ENCODE measurements around the gene VCL.
"Not testable (repeated sequence)": the region's sequence is repeated elsewhere in the genome, so short reads cannot be mapped to it uniquely, and the experiment has no call there.

The VCL gene

DNA sequence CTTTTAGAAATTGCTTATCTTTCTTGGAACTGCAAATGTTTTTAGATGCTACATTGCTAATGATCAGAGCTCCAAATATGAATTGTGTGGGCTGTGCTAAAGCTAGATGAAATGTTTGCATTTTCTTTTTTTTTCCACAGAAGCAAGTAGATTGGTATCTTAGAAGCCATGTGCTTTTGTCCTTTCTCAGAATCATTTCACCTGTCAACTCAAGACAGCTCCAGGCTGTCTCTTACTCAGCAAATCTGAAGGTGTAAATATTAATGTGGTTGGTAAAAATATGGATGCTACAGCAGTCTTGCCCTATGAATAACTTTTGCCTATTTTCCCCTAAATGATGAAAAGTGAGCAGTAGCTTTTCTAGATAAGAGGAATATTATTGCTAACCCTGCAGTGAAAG is 111.5 kb downstream of the VCL start:
- DNase-seq (ENCODE audit: low read depth), result no peak

DNA sequence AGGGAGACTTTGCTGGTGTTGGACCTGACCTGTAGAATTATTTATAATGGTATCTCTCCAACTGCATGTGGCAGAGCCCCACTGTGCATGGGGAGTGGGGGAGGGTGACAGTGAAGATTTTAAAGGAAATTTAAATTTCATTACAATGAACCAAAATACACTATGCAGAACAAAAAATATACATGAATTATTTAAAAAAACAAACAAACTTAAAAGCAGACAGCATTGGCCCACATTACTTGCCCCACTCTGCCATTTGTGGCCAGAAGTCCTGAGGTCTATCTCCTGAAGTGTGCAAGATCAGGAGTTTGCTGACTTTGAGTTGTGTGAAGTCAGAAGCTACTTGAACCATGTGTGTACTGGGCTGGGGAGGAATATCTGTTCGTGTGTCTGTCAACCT is 112.2 kb downstream of the VCL start:
- no peak for DNase-seq (ENCODE audit: low read depth)

DNA sequence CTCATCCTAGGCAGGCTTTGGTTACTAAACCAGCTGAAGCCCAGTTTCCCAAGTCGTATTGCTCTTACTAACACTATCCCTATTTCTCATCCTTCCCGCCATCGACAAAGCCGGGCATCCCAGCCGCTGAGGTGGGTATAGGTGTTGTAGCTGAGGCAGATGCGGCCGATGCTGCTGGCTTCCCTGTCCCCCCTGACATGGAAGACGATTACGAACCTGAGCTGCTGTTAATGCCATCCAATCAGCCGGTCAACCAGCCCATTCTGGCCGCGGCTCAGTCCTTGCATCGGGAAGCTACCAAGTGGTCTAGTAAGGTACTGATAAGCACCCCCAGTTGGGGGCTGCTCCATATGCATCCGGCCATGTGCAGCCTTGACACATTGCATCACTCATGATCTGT is 113.9 kb downstream of the VCL start:
- DNase-seq (ENCODE audit: low read depth), result no peak

DNA sequence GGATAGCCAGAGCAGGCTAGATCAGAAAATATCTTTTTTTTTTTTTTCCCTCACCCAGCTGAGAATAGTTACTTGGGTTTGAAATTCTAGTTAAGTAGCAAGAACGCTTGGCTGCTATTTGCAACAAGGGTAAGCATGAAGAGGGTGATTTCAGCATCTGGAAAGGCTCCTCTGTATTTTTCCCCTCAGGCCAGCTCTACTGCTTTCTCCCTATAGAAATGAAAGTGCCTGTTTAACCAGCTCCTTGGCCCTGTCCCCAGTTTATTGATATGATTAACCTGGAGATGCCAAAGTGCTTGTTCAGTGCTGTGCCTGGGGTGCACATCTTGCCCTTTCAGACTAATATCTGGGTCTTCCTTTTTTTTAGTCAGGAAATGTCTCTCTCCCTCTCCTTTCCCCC is 115.6 kb downstream of the VCL start:
- DNase-seq (ENCODE audit: low read depth), result no peak

DNA sequence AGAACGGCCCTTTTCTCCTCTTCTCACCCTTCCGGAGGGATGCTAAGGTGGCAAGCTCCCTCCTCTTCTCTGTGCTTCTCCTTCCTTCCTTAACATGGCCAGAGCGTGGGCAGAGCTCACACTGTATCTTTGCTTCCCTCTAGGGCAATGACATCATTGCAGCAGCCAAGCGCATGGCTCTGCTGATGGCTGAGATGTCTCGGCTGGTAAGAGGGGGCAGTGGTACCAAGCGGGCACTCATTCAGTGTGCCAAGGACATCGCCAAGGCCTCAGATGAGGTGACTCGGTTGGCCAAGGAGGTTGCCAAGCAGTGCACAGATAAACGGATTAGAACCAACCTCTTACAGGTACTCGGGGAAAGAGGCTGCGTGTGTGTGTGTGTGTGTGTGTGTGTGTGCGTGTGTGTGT is 116.1 kb downstream of the VCL start:
- no peak for DNase-seq (ENCODE audit: low read depth)

DNA sequence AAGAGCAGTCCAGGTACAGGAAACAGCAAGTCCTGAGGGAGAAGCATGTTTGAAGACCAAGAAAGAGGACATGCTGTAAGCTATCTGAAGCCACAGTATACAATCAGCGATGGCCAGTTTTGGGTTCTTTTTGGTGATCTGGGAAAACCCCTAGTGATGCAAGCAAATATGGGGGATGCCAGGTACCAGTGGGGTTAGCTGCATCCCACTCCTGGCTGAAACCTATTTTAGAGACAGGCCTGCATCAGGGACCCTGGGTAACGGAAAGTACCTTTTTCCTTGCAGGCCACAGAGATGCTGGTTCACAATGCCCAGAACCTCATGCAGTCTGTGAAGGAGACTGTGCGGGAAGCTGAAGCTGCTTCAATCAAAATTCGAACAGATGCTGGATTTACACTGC is 119.8 kb downstream of the VCL start:
- no peak for DNase-seq (ENCODE audit: low read depth)

DNA sequence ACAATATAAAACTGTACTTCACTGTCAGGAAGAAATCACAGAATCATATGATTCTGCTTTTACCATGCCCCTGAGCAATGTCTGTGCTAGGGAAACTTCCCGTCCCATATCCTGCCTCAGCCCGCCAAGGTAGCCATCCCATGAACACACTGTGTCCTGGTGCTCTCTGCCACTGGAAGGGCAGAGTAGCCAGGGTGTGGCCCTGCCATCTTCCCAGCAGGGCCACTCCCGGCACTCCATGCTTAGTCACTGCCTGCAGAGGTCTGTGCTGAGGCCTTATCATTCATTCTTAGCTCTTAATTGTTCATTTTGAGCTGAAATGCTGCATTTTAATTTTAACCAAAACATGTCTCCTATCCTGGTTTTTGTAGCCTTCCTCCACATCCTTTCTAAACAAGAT is 120.9 kb downstream of the VCL start:
- DNase-seq (ENCODE audit: low read depth), result no peak

DNA sequence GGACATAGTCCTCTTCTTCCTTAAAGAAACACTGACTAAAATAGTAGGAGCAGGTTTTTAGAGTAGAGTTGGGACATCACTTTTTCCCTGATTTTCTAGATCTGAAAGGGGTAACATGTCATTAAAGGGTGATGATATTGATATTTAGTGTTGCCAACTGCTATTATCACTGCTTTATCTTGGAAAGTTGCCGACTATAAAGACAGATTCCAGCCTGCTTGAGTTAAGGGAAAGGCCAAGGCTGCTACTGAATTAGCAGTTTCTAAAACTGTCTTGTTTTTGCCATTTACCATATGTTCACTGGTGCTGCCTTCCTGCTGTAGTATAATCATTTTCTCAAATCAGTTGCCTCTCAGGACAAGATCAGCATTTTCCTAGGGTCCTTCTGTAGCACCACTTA is 123.0 kb downstream of the VCL start:
- DNase-seq (ENCODE audit: low read depth), result no peak

DNA sequence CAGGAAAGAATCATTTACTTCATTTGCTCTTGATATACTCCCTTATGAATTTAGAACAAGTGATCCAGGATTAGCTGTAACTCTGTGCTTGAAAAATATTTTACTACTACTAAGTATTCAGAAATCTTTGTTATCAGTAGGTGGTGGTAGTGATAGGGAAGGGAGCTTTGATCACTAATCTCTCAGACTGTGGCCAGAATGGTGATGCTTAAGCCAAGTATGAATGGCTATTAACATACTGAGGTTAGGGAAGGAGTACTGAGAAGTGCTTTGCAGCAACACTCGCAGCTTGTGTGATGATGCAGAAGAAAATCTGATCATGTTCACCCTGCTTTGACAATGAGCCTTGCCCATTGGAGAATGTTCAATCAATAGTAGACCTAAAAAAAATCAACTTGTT is 123.5 kb downstream of the VCL start:
- DNase-seq (ENCODE audit: low read depth), result no peak

DNA sequence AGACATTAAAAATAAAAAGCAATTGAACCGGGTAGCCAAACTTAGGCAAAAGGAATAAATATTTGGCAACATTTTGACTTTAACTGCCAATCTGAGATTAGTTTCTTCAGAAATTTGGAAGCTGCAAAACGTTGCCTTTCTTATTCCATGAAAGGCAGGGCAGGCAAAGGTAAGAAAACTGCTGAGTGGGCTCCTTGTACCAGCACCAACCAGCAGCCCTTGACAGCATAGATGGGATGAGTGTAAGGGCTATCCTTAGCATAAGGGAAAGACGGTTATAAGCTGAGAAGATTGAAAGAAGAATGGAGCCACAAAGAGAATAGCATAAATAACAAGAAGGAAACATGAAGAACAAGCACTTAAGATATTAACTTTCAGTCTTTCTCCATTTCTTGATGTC is 124.1 kb downstream of the VCL start:
- DNase-seq (ENCODE audit: low read depth), result no peak

DNA sequence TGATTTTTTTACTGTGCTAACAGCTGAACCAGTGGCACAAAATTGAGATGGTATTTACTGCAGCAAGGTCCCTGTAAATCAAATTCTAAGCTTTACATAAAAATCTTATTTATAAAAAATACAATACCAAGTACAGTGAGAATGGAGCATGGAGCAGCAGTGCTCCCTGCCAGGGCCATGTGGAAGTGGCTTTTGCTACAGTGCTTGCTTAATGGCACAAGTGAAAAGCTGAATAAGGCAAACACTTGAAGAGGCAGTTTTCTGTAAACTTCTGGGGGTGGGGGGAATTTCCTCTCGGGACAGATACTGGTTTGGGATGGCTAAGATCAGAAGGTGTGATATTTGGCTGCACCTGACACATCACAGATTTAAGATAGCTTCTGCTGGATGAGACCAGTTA is 125.2 kb downstream of the VCL start:
- DNase-seq (ENCODE audit: low read depth), result no peak

DNA sequence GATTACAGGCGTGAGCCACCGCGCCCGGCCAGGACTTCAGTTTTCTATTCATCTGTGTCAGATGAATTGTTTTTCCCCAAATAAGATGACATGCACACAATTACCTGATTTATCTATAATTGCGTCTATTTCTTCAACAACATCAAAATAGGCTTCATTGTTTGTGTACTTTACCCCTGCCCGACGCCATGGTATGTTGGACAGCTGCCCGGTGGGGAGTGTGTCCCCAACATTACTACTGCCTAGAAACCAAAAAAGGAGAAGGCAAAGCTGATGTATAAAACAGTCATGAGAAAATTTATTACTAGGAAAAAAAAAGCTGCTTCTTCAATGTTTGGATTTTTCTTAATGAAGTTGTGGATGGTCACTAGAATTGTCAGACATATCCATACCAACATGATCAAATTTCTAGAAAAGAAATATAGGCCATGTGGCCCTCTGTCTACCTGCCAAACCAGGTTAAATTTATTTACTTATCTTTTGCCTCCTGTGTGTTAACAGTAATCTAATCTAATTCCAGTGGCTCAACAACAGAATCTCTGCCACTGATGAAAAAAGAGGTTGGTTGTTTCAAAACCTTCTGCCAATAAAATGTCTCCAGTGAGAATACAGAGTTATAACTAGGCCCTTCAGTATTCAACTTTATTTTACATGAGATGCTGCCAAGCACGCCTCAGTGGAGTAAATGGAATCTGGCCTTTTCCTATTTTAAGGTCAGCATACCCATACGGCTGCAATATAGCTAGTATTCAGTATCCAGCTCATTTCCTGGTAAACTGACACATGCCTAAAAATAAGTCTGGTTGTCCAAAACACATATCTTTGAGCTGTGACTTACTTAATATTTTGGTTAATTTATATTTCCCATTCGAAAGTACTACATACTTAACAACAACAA is 136.3 kb downstream of the VCL start:
- no peak for DNase-seq (ENCODE audit: low read depth)

DNA sequence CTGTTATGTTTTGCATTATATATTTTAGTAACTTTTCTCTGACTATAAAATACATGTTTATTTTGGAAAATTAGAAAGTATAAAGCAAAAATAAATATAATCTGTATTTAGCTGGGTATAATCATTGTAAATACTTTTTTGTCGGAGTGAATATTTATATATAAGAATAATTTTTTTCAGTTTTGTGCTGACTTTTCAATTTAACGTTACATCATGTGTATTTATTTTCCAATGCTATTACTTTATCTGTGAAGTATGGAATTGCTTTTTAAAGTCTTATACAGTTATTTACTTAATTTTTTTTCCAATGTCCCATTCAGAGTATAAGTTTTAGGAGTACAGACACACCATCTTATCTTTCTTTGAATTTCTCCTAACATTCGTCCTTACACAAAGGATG is 137.5 kb downstream of the VCL start:
- no peak for DNase-seq (ENCODE audit: low read depth)

DNA sequence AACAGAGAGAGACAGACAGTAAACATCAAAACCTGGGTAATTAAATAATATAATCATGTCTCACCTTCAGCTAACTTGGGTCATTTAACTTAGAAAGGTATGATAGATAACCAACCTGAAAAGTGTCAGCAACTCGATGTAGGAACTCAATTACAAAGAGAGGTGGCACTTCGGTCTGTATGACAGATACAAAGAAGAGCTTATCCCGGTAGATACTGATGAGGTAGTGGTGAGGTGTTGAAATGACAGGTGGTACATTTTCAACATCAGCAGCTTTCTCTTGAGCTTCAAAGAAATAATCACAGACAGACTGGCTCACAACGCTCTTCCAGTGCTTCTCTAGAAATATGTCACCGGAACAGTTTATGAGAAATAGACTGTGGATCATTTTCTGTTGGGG is 140.1 kb downstream of the VCL start:
- no peak for DNase-seq (ENCODE audit: low read depth)

DNA sequence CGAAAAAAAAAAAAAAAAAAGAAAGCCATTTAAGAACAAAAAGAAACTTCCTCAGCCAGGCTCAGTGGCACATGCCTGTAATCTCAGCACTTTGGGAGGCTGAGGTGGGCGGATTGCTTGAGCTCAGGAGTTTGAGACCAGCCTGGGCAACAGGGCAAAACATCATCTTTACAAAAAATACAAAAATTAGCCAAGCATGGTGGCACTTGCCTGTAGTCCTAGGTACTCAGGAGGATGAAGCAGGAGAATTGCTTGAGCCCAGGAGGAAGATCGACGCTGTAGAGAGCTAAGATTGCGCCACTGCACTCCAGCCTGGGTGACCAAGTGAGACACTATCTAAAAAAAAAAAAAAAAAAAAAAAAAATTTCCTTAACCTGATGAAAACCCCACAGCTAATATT is 140.7 kb downstream of the VCL start:
- not testable (repeated sequence) for DNase-seq (ENCODE audit: low read depth)

DNA sequence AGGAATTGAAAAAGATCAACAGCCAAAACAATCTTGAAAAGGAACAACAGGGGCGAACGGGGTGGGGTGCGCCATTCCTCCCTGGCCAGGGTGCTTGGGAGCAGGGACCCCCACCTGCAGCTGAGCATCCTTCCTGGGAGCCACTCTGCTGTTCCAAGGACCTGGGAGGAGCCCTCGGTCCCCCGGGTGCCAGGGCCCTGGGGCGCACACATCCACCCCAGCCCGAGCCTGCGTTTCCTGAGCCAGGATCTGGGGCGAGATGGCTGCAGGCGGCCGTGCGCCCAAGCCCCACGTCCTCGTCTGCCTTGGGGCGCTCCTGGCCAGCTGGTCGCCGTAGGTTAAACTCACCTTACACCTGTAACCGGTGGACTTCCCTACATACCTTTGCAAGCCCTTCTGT is 142.1 kb downstream of the VCL start:
- DNase-seq (ENCODE audit: low read depth), result no peak

DNA sequence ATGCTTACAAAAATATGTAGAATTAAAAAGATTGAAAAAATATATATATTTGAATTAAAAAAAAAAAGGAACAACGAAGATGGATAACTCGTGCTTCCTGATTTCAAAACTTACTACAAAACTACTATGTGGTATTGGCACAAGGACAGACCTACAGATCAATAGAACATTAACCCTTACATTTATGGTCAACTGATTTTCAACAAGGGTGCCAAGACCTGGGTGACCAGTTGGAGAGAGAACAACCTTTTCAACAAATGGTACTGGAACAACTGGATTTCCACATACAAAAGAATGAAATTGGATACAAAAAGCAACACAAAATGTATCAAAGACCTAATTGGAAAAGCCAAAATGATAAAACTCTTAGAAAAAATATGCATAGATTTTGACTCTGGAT is 142.6 kb downstream of the VCL start:
- DNase-seq (ENCODE audit: low read depth), result no peak

DNA sequence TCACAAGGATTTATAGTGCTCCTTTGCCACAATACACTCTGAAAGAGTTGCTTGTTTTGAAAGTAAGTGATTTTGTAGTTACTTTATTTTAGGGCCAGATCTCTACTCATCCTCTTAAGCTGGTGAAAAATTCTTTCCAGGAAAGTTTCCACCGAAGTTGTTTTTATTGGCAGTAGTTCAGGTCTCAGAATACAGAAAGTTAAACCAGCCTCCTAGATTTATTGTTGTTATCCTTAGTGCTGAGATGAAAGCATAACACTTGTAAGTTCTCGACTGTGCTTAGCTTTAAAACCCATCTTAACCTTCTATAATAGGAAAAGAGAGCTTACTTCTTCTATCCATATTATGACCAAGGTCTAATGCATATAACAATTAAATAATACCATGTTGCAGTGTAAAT is 147.2 kb downstream of the VCL start:
- DNase-seq (ENCODE audit: low read depth), result no peak

DNA sequence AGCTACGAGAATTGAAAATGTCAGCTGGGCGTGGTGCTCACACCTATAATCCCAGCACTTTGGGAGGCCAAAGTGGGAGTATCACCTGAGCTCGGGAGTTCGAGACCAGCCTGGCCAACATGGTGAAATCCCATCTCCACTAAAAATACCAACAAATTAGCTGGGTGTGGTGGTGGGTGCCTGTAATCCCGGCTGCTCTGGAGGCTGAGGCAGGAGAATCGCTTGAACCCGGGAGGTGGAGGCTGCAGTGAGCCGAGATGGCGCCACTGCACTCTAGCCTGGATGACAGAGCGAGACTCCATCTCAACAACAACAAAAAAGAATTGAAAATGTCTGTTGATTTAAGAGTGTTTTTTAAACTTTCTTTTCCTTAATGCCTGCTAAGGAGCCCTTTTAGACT is 149.1 kb downstream of the VCL start:
- not testable (repeated sequence) for DNase-seq (ENCODE audit: low read depth)

DNA sequence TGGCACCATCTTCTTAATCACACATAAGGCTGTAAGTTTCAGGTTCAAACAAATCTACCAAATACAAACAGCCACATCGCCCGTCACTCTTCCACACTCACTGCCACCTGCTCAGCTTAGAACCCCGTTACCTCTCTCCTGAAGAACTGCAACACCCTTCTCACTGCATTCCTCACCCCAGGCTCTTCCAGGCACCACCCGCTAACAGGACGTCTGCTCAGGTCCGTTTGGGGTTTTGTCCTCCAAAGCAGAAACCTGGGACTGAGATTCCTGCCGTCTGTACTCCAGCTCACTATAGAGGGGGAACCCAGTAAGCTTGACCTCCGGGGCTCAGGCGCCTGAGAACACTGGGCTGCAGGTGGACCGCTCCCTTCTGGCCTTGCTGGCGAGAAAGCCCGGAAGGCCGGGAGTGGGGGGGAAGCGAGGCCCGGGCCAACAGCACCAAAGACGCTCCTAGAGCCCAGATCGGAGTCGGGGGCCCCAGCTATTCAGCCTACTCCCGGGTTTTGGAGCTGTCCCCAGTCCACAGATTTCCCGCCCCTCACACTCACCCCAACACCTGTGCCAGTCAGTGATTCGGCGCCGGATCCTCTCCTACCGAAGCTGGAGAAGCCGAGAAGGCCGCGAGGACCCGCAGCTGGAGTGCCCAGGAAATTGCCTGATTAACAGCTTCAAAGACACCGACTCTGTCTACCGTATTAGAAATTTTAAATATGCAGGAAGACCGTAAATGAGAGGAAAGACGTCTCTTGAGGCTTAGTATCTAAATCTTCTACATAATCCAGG is 152.5 kb downstream of the VCL start, which contains the start of gene AP3M1:
Gene AP3M1 (minus strand): TSS at position 625 of the 786 bp plus-strand sequence. CDS start 12,449 bp downstream, outside the sequence.
- DNase-seq (ENCODE audit: low read depth), result peak; percentile 60

DNA sequence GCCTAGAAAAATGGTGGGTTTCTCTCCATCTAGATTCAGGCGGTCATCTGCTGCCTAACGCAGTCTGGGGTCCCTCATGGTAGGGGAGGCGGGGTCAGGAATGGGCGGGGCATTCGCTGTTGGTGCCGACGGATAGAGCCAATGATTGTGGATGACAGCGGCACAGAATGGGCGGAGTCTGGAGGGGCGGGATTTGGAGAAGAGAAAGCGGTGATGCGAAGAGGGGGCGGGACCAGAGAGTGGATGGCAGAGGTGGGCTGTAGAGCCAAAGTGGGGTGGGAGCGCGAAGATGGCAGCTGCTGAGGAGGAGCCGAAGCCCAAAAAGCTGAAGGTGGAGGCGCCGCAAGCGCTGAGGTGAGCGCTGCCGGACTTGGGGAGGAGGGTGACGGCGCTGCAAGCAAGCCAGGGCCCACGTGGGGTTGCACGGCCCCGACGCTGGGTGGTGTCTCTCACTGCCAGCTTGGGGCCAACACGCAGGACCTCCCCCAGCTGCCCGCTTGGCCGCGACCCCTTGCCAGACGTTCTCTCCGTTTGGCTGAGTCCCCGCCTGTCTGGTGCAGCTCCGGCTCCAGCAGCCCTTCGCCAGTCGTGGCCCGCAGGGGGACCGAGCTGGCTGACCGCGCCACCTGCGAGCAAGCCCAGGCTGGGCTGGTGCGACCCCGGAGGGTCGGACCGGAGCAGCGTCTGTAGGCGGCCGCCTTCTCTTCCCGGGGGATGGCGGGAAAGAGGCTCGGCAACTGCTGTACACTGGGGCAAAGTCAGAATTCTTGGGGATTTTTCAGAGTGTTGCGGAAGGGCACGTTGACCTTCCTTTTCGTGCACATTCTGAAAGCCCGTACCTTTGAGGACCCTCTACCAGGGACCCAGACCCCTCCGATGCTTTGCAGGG is 153.3 kb downstream of the VCL start, which contains the start of gene ADK:
Gene ADK (plus strand): TSS at position 232 of the 889 bp plus-strand sequence. CDS start 58 bp downstream, at position 290.
- DNase-seq (ENCODE audit: low read depth), result peak; percentile 100

Data from stimulated activated CD8-positive, alpha-beta memory T cell treated with anti-CD3 and anti-CD28 coated beads, Interleukin-15, amount 100 ng/mL, for 1 hour (primary cell).